Prostate gland (tissue), 2 donors: ENCODE data around the gene HKDC1.

Source experiments
- CTCF ChIP-seq, 4 experiments: fragments of 200-600 bp in 2 of 4; fragments of 450-650 bp in 2 of 4; sonication (generic) in 2 of 4; IDR thresholded peaks; 1 replicate in 3 of 4; 2 replicates in 1 of 4; pipeline ENCODE4 v1.5.1; 2016 to 2019; ENCODE audit warnings: antibody characterized with exemption in 4 of 4, mild to moderate bottlenecking in 2 of 4, moderate library complexity in 2 of 4
- POLR2AphosphoS5 ChIP-seq: sonication (generic); formaldehyde crosslinking; IDR thresholded peaks from one replicate; pipeline ENCODE4 v1.6.1; 2017; ENCODE audit warnings: antibody characterized with exemption

- no peak for TF ChIP-seq CTCF (IDR thresholded peaks at IDR 0.05)
- no peak for TF ChIP-seq POLR2AphosphoS5
Measured at GRCh38 chr10:69262292-69262751, 42.2 kb downstream of the HKDC1 start.
